ENCODE results near the gene C6orf132. TPM values are rescaled to one million over a fixed set of nuclear protein-coding genes. Genes with fewer than 3 reads are reported as not detected.

Gene C6orf132
- total RNA-seq, 2 experiments from 2014 or later: 0.05 to 0.10 TPM

DNA sequence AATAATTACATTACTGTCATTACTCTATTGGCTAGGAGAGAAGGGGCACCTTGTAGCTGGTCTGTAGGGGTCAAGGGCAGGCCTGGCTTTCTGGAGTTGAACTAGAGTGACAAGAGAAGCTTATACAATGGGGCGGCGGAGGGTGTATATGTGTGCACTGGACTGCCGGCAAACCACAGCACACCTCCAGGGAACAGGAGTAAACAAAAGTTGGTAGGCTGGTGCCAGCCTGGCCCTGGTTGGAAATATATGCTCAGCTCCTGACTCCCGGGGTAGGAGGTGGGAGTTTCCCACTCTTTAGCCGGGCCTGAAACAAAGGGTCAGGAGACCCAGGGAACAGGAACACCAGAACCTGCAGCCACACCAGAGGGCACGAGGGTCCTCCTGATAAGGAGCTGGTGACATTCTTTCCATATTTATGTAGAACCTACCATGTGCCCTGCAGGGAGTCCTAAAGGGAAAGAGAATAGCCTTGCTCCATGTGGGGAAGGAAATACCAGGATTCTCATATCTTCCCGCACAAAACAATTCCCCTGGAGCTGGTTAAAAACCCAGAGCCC, 5.1 kb downstream of the C6orf132 start:
- Mint-ChIP-seq H3K4me3 (no peak overlapping the region), H3K36me3 (ENCODE audit: low read depth) (no peaks in the 10 kb centered on the region), H3K4me1 (peaks cover 7% of the 10 kb centered on the region), H3K27ac (no peak overlapping the region), H3K27me3 (peaks cover 19% of the 10 kb centered on the region), H3K9me3 (no peaks in the 10 kb centered on the region)
- DNase-seq: no peak
- POLR2A ChIA-PET: no interaction called here
- CTCF ChIA-PET: interaction anchor here (0.8 to 1.5 kb wide), 3 partner anchors 10 to 410 kb away, joined by 3 to 6 read pairs (median 3); no protein-coding TSS in a partner anchor

DNA sequence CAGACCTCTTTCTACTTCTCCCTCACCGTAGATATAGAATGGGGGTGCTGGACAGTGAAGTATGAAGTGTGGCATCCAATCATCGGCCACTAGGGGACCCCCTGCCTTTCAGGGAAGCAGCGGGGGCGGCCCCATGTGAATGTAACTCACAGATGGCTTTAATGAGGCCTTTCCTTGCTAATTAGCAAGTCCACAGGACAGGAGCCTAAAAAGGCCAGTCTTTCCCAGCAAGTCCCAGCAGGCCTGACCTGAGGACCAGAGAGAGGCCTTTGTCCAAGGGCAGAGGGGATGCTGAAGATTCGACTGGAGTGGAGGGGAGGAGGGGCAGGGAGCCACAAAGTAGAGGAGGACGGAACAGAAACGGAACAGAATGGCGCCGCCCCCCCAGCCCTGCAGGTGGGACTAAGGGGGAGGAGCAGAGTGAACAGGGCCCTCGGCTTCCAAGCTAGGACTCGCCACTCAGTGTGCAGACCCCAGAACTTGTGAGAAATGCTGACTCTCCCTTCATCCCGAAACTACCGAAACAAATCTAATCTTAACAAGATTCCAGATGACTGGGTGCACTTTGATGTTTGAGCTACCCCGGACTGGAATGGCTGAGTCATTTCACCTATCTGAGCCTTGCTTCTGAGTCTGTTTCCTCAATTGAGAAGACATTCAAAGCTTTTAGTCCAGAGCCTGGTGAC, 5.8 kb downstream of the C6orf132 start:
- Mint-ChIP-seq H3K36me3 (ENCODE audit: low read depth) (no peaks in the 10 kb centered on the region), H3K9me3 (no peaks in the 10 kb centered on the region), H3K4me3 (no peak overlapping the region), H3K27ac (no peak overlapping the region), H3K27me3 (peaks cover 17% of the 10 kb centered on the region), H3K4me1 (peaks cover 7% of the 10 kb centered on the region)
- CTCF ChIA-PET: interaction anchor here (1.0 to 1.5 kb wide), 3 partner anchors 32 to 411 kb away, joined by 3 to 6 read pairs (median 3); no protein-coding TSS in a partner anchor
- POLR2A ChIA-PET: no interaction called here
- no peak for DNase-seq

- Mint-ChIP-seq H3K36me3 (ENCODE audit: low read depth) (no peaks in the 10 kb centered on the region), H3K4me1 (peaks cover 7% of the 10 kb centered on the region), H3K9me3 (no peaks in the 10 kb centered on the region), H3K27ac (no peak overlapping the region), H3K4me3 (no peak overlapping the region), H3K27me3 (peaks cover 8% of the 10 kb centered on the region)
- POLR2A ChIA-PET: interaction anchor here (0.9 kb wide), 1 partner anchor 9 kb away, joined by 3 read pairs; no protein-coding TSS in a partner anchor
- CTCF ChIA-PET: interaction anchor here (1.5 kb wide), 1 partner anchor 32 kb away, joined by 3 read pairs; no protein-coding TSS in a partner anchor
- no peak for DNase-seq
Measured at GRCh38 chr6:42135722-42136121, 6.7 kb downstream of the C6orf132 start.

GRCh38 chr6:42135161-42135560, 7.3 kb downstream of the C6orf132 start:
- H3K27me3 Mint-ChIP-seq: peaks cover 2% of the 10 kb centered on the region
- ChIA-PET CTCF (interaction anchor here (1.5 kb wide), 1 partner anchor 31 kb away, joined by 3 read pairs; no protein-coding TSS in a partner anchor), POLR2A (interaction anchor here (0.9 kb wide), 1 partner anchor 8 kb away, joined by 3 read pairs; no protein-coding TSS in a partner anchor)
- no peak overlapping the region for H3K27ac Mint-ChIP-seq
- no peaks in the 10 kb centered on the region for H3K36me3 Mint-ChIP-seq (ENCODE audit: low read depth)
- peaks cover 7% of the 10 kb centered on the region for H3K4me1 Mint-ChIP-seq
- no peaks in the 10 kb centered on the region for H3K9me3 Mint-ChIP-seq
- no peak overlapping the region for H3K4me3 Mint-ChIP-seq
- DNase-seq: no peak

DNA sequence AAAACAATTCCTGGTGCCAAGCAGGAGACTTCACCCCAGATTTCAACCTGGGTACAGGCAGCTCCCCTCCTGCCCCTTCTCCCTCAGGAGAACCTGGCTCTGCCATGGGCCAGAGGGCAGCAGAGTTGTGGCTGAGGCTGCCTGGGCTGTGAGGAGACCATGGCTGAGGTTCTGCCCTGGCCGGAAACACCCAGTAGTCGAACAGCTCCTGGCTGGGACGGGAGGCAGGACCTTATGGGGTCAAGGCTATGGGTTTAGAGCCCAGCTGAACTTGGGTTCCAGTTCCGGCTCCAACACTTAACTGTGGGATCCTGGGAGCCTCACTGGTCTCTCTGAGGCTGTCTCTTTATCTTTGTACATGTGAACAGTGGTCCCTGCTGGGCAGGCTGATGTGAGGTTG, 8.5 kb downstream of the C6orf132 start:
- Mint-ChIP-seq H3K4me1 (peaks cover 7% of the 10 kb centered on the region), H3K9me3 (no peaks in the 10 kb centered on the region), H3K4me3 (no peak overlapping the region), H3K36me3 (ENCODE audit: low read depth) (no peaks in the 10 kb centered on the region), H3K27ac (no peak overlapping the region), H3K27me3 (no peaks in the 10 kb centered on the region)
- DNase-seq: no peak
- ChIA-PET POLR2A (no interaction called here), CTCF (no interaction called here)

GRCh38 chr6:42131531-42131930, 10.9 kb downstream of the C6orf132 start:
- peaks cover 1% of the 10 kb centered on the region for H3K4me1 Mint-ChIP-seq
- CTCF ChIA-PET: no interaction called here
- H3K27me3 Mint-ChIP-seq: no peaks in the 10 kb centered on the region
- no peaks in the 10 kb centered on the region for H3K36me3 Mint-ChIP-seq (ENCODE audit: low read depth)
- H3K27ac Mint-ChIP-seq: no peak overlapping the region
- no peak overlapping the region for H3K4me3 Mint-ChIP-seq
- no peaks in the 10 kb centered on the region for H3K9me3 Mint-ChIP-seq
- POLR2A ChIA-PET: no interaction called here
- DNase-seq: no peak

DNA sequence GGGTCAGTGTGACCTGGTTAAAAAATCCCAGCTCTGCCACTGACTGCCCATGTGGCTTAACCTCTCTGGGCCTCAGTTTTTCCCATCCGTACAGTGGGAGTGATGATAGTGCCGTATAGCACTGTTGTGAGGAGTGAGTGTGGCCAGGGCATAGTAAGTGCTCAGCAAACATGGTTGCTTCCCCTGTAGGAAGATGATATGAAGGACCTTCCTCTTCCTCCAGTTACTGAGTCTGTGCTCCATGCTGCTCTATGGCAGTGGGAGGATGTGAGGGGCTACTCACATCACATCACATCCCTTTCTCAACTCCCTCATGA, 13.1 kb downstream of the C6orf132 start:
- ChIA-PET CTCF (no interaction called here), POLR2A (no interaction called here)
- DNase-seq: no peak

DNA sequence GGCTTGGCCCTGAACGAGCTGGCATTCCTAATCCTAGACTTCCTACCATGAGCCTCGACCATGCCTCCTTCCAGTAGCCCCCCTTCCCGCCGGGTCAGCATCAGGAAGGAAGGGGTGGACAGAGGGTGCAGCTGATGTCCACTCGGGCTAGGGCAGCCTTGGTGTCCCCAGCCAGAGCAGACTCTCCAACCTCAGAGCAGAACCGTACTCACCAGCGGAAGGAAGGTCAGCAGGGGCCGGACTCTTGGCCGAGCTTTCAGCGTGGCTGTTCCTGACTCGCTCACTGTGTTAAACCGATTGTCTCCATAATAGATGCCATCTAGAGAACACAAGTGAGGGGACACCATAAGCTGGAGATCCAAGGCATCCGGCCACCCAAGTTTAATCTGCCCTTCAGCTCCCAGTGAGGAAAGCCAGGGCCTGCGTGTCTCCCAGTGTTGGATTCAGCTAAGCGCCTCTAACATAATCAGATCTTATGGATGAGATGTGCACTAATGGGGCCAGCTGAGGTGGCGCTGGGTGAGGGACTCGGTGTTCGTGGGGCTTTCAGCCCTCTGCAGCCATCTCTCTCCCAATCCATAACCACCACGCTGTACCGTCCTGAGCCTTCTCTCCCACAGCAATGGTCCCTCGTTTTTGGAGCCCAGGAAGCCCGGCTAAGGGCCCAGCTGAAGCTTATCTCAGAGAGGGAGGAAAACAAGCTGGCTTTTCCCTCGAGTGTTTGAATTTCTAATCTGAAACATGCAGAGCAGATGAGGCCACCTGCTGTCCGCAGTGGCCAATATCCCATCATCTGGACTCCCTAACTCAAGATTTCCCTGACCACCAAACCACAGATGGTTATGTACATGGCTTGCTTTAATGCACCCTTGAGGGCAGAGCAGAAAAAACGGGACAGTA, 13.7 kb downstream of the C6orf132 start:
- DNase-seq: no peak
- H3K4me1 Mint-ChIP-seq: no peaks in the 10 kb centered on the region
- no peak overlapping the region for H3K4me3 Mint-ChIP-seq
- H3K27me3 Mint-ChIP-seq: no peaks in the 10 kb centered on the region
- POLR2A ChIA-PET: no interaction called here
- no peak overlapping the region for H3K27ac Mint-ChIP-seq
- no peaks in the 10 kb centered on the region for H3K9me3 Mint-ChIP-seq
- CTCF ChIA-PET: interaction anchor here (0.5 kb wide), 1 partner anchor 26 kb away, joined by 5 read pairs; no protein-coding TSS in a partner anchor
- no peaks in the 10 kb centered on the region for H3K36me3 Mint-ChIP-seq (ENCODE audit: low read depth)

More for the DNA sequence above, 13.1 kb downstream of the C6orf132 start:
- H3K4me3 Mint-ChIP-seq: no peak overlapping the region
- no peaks in the 10 kb centered on the region for H3K27me3 Mint-ChIP-seq
- H3K36me3 Mint-ChIP-seq (ENCODE audit: low read depth): no peaks in the 10 kb centered on the region
- no peaks in the 10 kb centered on the region for H3K9me3 Mint-ChIP-seq
- no peak overlapping the region for H3K27ac Mint-ChIP-seq
- H3K4me1 Mint-ChIP-seq: no peaks in the 10 kb centered on the region

DNA sequence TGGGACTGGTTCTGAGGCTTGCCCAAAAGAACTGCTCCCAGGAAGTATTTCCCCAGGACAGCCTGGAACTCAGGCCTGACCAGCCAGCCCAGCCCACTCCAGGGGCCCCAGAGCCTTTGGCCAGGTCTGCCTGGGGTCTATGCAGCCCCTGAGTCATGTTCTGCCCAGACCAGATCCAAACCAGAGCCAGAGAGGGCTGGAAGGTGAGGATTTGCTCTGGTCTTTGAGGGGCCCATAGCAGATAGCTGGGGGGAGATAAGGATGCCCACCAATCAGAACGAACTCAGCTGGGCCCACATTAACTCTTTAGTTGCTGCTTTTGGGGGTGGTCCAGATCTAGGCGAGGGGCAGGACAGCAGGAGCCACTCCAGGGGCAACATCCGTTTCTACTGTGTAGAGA, 16.8 kb downstream of the C6orf132 start:
- Mint-ChIP-seq H3K4me3 (no peak overlapping the region), H3K27me3 (no peaks in the 10 kb centered on the region), H3K9me3 (no peaks in the 10 kb centered on the region), H3K36me3 (ENCODE audit: low read depth) (no peaks in the 10 kb centered on the region), H3K4me1 (no peaks in the 10 kb centered on the region), H3K27ac (no peak overlapping the region)
- ChIA-PET CTCF (no interaction called here), POLR2A (no interaction called here)
- no peak for DNase-seq

DNA sequence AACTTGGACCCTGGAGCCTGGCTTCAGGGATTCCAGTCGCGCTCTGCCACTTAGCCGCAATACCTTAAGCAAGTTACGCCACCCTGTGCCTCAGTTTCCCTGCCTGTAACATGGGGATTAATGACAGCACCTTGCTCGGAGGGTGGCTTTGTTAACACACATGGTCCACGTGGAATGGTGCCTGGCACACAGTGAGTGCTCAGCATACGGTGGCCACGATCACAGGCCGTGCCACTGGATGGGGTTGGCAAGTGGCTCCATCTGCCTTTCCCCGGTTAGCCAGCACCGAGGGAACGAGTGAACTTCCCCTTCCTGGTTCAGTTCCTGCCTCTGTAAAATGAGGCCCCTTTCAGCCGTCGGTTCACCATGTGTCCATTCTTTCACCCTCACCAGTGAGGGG, 17.2 kb downstream of the C6orf132 start:
- Mint-ChIP-seq H3K27ac (no peak overlapping the region), H3K4me1 (no peaks in the 10 kb centered on the region), H3K9me3 (no peaks in the 10 kb centered on the region), H3K27me3 (no peaks in the 10 kb centered on the region), H3K4me3 (no peak overlapping the region), H3K36me3 (ENCODE audit: low read depth) (no peaks in the 10 kb centered on the region)
- ChIA-PET POLR2A (no interaction called here), CTCF (interaction anchor here (0.6 to 2.7 kb wide), 2 partner anchors 20 to 21 kb away, joined by 5 to 7 read pairs; no protein-coding TSS in a partner anchor)
- DNase-seq: no peak

- Mint-ChIP-seq H3K9me3 (no peaks in the 10 kb centered on the region), H3K4me3 (no peak overlapping the region), H3K4me1 (no peaks in the 10 kb centered on the region), H3K36me3 (ENCODE audit: low read depth) (no peaks in the 10 kb centered on the region), H3K27ac (no peak overlapping the region), H3K27me3 (no peaks in the 10 kb centered on the region)
- CTCF ChIA-PET: interaction anchor here (0.5 to 2.7 kb wide), 3 partner anchors 20 to 101 kb away, joined by 3 to 7 read pairs (median 5); no protein-coding TSS in a partner anchor
- no peak for DNase-seq
- POLR2A ChIA-PET: no interaction called here
Measured at GRCh38 chr6:42124223-42124836, 18.1 kb downstream of the C6orf132 start.

- CTCF ChIA-PET: interaction anchor here (0.5 to 2.7 kb wide), 3 partner anchors 19 to 219 kb away, joined by 3 to 7 read pairs (median 3); no protein-coding TSS in a partner anchor
- no peaks in the 10 kb centered on the region for H3K27me3 Mint-ChIP-seq
Measured at GRCh38 chr6:42123379-42124103, 18.9 kb downstream of the C6orf132 start.

More at GRCh38 chr6:42123379-42124103, 18.9 kb downstream of the C6orf132 start:
- Mint-ChIP-seq H3K36me3 (ENCODE audit: low read depth) (no peaks in the 10 kb centered on the region), H3K27ac (no peak overlapping the region), H3K4me3 (no peak overlapping the region), H3K9me3 (no peaks in the 10 kb centered on the region), H3K4me1 (no peaks in the 10 kb centered on the region)
- DNase-seq: no peak
- POLR2A ChIA-PET: no interaction called here
